ENCODE measurements around the gene SLC6A20.

GRCh38 chr3:45741247-45741646 is 55.1 kb downstream of the SLC6A20 start:
- TF ChIP-seq CTCF (IDR thresholded peaks at IDR 0.05) (no peak), POLR2A (IDR thresholded peaks at IDR 0.05; ENCODE audit: low read depth) (no peak), POLR2AphosphoS5 (IDR thresholded peaks at IDR 0.05) (no peak)

Measured in esophagus muscularis mucosa (tissue), 3 donors.